HepG2 (cell line): ENCODE measurements around the gene FAM83E. TPM values are rescaled to one million over a fixed set of nuclear protein-coding genes. Genes with fewer than 3 reads are reported as not detected.
A peak's percentile ranks its signal among the peaks of the same experiment; 100 is the strongest.

Source experiments
- AGO2 ChIP-seq: fragments of 200-400 bp; formaldehyde crosslinking; optimal IDR thresholded peaks from 2 replicates; pipeline ENCODE3; 2017; ENCODE audit warnings: mild to moderate bottlenecking, low read depth, low read length, moderate library complexity
- CHD2 ChIP-seq: IDR thresholded peaks from 2 replicates; pipeline ENCODE4 v1.6.1; 2011; ENCODE audit warnings: low read depth, low read length, improper control_type of control experiment
- CREB1 ChIP-seq, 2 experiments: fragments of 450-650 bp in 1 of 2; IDR thresholded peaks; 2 replicates each; pipeline ENCODE4 v1.6.1; 2016 to 2017; ENCODE audit warnings: control low read depth in 1 of 2, mild to moderate bottlenecking in 1 of 2, missing compliant biosample characterization in 1 of 2, missing genetic modification characterization in 1 of 2
- ERF ChIP-seq: IDR thresholded peaks from 2 replicates; pipeline ENCODE4 v1.6.1; 2018; ENCODE audit warnings: missing biosample characterization, missing genetic modification reagents
- MXI1 ChIP-seq: IDR thresholded peaks from 3 replicates; pipeline ENCODE4 v1.6.1; 2012; ENCODE audit warnings: low read depth, low read length, inconsistent platforms, borderline replicate concordance
- PHF20 ChIP-seq: sonication (generic); formaldehyde crosslinking; IDR thresholded peaks from 2 replicates; pipeline ENCODE4 v1.5.0; 2020; ENCODE audit warnings: mild to moderate bottlenecking, missing genetic modification reagents
- RBFOX2 ChIP-seq: fragments of 200-400 bp; formaldehyde crosslinking; IDR thresholded peaks from 2 replicates; pipeline ENCODE4 v1.6.1; 2017; ENCODE audit warnings: low read depth, mild to moderate bottlenecking, low read length
- SAP130 ChIP-seq: IDR thresholded peaks from 2 replicates; pipeline ENCODE4 v1.6.1; 2016; ENCODE audit warnings: low read depth
- SP2 ChIP-seq: sonication (generic); formaldehyde crosslinking; IDR thresholded peaks from 2 replicates; pipeline ENCODE4 v1.5.1; 2020; ENCODE audit warnings: mild to moderate bottlenecking, missing genetic modification reagents
- XRCC5 ChIP-seq: fragments of 200-400 bp; formaldehyde crosslinking; optimal IDR thresholded peaks from 2 replicates; pipeline ENCODE3; 2017; ENCODE audit warnings: mild to moderate bottlenecking, low read length
- ZFP62 ChIP-seq: sonication (generic); formaldehyde crosslinking; IDR thresholded peaks from 2 replicates; pipeline ENCODE4 v1.4.0; 2020; ENCODE audit warnings: missing genetic modification reagents
- ZHX1 ChIP-seq: sonication (generic); formaldehyde crosslinking; IDR thresholded peaks from 2 replicates; pipeline ENCODE4 v1.8.1; 2022; ENCODE audit warnings: low read depth, mild to moderate bottlenecking, missing genetic modification reagents
- ZMYM4 ChIP-seq: sonication (generic); formaldehyde crosslinking; IDR thresholded peaks from 2 replicates; pipeline ENCODE4 v1.8.1; 2023; ENCODE audit warnings: mild to moderate bottlenecking, missing genetic modification reagents
- ZNF207 ChIP-seq: fragments of 450-650 bp; IDR thresholded peaks from 2 replicates; pipeline ENCODE4 v1.6.1; 2016; ENCODE audit warnings: antibody characterized with exemption, borderline replicate concordance
- ZNF253 ChIP-seq: sonication (generic); formaldehyde crosslinking; IDR thresholded peaks from 2 replicates; pipeline ENCODE4 v1.8.0; 2022; ENCODE audit warnings: mild to moderate bottlenecking, missing genetic modification reagents, borderline replicate concordance
- ZNF501 ChIP-seq: sonication (generic); formaldehyde crosslinking; IDR thresholded peaks from 2 replicates; pipeline ENCODE4 v1.5.1; 2020; ENCODE audit warnings: mild to moderate bottlenecking, moderate library complexity, missing genetic modification reagents
- ZNF598 ChIP-seq: sonication (generic); formaldehyde crosslinking; IDR thresholded peaks from 2 replicates; pipeline ENCODE4 v1.5.1; 2020; ENCODE audit warnings: mild to moderate bottlenecking, missing genetic modification reagents, borderline replicate concordance
- ZNF841 ChIP-seq: sonication (generic); formaldehyde crosslinking; IDR thresholded peaks from 2 replicates; pipeline ENCODE4 v1.8.1; 2023; ENCODE audit warnings: missing genetic modification reagents, borderline replicate concordance
- ZNF891 ChIP-seq: sonication (generic); formaldehyde crosslinking; IDR thresholded peaks from 2 replicates; pipeline ENCODE4 v1.5.0; 2020; ENCODE audit warnings: mild to moderate bottlenecking, missing genetic modification reagents
- polyA plus RNA-seq, 8 experiments: library from polyadenylated mRNA; depleted of rRNA in 3 of 8; stranded (reverse) in 7 of 8; unstranded in 1 of 8; fragments of >200 nt; fragmentation: Illumina TruSeq in 4 of 8; extraction: Trizol in 4 of 8; gene quantifications; 2 replicates each; pipeline versions ENCODE4 v1.2.1 to v1.2.3, GENCODE V29; 2011 to 2016; ENCODE audit warnings: low read depth in 4 of 8, missing spikeins in 1 of 8, mixed read lengths in 1 of 8; ENCODE audit not compliant: insufficient read depth in 1 of 8
- total RNA-seq, 5 experiments: library from RNA; depleted of rRNA; stranded (reverse); fragments of >200 nt; fragmentation: Illumina TruSeq; extraction: Trizol; gene quantifications; 2 replicates each; pipeline ENCODE4 v1.2.3, GENCODE V29; 2016; ENCODE audit warnings: low read depth in 1 of 5
- TF ChIP-seq, protein P1 (sequence below): sonication (generic); formaldehyde crosslinking; IDR thresholded peaks from 2 replicates; pipeline ENCODE4 v1.4.0; 2020; ENCODE audit warnings: mild to moderate bottlenecking, missing genetic modification reagents, borderline replicate concordance
- TF ChIP-seq, protein P2 (sequence below): sonication (generic); formaldehyde crosslinking; IDR thresholded peaks from 2 replicates; pipeline ENCODE4 v1.9.0; 2022; ENCODE audit warnings: missing genetic modification reagents, mild to moderate bottlenecking, borderline replicate concordance

The FAM83E gene
- total and polyA plus RNA-seq, 2 of the 13 experiments (the other 11 are each of a cell fraction or from before 2014, with no cell fraction given), result 0.18 to 0.60 TPM

DNA sequence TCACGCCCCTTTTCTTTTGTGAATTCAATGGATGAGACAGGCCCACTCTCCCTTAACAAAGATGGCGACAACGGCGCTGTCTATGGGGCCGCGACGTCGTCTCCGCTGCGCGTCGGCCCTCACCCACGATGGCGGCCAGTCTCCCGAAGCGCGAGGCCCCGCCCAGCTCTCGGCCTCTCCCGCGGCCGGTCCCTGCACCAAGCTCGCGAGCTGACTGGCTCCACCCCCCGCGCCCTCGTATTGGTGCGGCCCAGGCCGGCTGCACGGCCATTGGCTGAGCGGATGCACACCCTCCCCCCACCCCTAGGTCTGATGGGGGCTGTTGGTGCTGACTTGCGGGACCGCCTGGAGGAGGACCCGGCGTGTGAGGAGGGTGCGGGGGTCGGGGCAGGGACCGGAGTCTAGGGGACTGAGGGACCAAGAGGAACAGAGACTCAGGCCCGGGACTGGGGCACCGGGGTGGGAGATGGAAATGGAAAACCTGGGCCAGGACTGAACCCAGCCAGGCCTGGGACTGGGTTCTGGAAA is 9.3 kb upstream of the FAM83E start (continued):
- TF ChIP-seq ZNF891 (CRISPR knock-in tag), result 0 out of 2 replicates have a peak, but pooled peaks have one; percentile 42
- peak; percentile 76 for TF ChIP-seq SP2 (CRISPR knock-in tag)
- TF ChIP-seq MXI1, result peak; percentile 48; the same call in 1 of the 3 replicates
- TF ChIP-seq, protein P1, sequence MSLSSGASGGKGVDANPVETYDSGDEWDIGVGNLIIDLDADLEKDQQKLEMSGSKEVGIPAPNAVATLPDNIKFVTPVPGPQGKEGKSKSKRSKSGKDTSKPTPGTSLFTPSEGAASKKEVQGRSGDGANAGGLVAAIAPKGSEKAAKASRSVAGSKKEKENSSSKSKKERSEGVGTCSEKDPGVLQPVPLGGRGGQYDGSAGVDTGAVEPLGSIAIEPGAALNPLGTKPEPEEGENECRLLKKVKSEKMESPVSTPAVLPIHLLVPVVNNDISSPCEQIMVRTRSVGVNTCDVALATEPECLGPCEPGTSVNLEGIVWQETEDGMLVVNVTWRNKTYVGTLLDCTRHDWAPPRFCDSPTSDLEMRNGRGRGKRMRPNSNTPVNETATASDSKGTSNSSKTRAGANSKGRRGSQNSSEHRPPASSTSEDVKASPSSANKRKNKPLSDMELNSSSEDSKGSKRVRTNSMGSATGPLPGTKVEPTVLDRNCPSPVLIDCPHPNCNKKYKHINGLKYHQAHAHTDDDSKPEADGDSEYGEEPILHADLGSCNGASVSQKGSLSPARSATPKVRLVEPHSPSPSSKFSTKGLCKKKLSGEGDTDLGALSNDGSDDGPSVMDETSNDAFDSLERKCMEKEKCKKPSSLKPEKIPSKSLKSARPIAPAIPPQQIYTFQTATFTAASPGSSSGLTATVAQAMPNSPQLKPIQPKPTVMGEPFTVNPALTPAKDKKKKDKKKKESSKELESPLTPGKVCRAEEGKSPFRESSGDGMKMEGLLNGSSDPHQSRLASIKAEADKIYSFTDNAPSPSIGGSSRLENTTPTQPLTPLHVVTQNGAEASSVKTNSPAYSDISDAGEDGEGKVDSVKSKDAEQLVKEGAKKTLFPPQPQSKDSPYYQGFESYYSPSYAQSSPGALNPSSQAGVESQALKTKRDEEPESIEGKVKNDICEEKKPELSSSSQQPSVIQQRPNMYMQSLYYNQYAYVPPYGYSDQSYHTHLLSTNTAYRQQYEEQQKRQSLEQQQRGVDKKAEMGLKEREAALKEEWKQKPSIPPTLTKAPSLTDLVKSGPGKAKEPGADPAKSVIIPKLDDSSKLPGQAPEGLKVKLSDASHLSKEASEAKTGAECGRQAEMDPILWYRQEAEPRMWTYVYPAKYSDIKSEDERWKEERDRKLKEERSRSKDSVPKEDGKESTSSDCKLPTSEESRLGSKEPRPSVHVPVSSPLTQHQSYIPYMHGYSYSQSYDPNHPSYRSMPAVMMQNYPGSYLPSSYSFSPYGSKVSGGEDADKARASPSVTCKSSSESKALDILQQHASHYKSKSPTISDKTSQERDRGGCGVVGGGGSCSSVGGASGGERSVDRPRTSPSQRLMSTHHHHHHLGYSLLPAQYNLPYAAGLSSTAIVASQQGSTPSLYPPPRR, result no peak
- peak; percentile 35 for TF ChIP-seq AGO2
- TF ChIP-seq SAP130 (CRISPR knock-in tag), result peak; percentile 74
- no peak for TF ChIP-seq ZNF841 (CRISPR knock-in tag)
- TF ChIP-seq XRCC5, result peak; percentile 19
- TF ChIP-seq ZNF598 (CRISPR knock-in tag), result no peak
- TF ChIP-seq ERF (CRISPR knock-in tag), result peak; percentile 51; the same call in 1 of the 2 replicates
- TF ChIP-seq CHD2, result peak; percentile 68; the same call in 1 of the 2 replicates
- TF ChIP-seq ZNF207, result no peak
- peak; percentile 69 for TF ChIP-seq RBFOX2
- peak; percentile 96 for TF ChIP-seq ZHX1 (CRISPR knock-in tag)
- TF ChIP-seq ZMYM4 (CRISPR knock-in tag), result 0 out of 2 replicates have a peak, but pooled peaks have one; percentile 20
- TF ChIP-seq, protein P2, sequence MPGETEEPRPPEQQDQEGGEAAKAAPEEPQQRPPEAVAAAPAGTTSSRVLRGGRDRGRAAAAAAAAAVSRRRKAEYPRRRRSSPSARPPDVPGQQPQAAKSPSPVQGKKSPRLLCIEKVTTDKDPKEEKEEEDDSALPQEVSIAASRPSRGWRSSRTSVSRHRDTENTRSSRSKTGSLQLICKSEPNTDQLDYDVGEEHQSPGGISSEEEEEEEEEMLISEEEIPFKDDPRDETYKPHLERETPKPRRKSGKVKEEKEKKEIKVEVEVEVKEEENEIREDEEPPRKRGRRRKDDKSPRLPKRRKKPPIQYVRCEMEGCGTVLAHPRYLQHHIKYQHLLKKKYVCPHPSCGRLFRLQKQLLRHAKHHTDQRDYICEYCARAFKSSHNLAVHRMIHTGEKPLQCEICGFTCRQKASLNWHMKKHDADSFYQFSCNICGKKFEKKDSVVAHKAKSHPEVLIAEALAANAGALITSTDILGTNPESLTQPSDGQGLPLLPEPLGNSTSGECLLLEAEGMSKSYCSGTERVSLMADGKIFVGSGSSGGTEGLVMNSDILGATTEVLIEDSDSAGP (CRISPR knock-in tag), result peak; percentile 54; the same call in 1 of the 2 replicates
- 0 out of 2 replicates have a peak, but pooled peaks have one; percentile 28 for TF ChIP-seq ZNF501 (CRISPR knock-in tag)
- TF ChIP-seq PHF20 (CRISPR knock-in tag), result peak; percentile 37; the same call in 1 of the 2 replicates
- no peak for TF ChIP-seq ZNF253 (CRISPR knock-in tag)
- no peak for TF ChIP-seq ZFP62 (CRISPR knock-in tag)
- TF ChIP-seq CREB1 (IDR thresholded peaks at IDR 0.05), result peak; percentile 71; the same call in 1 of the 2 replicates
- peak; percentile 76 for TF ChIP-seq CREB1 (CRISPR knock-in tag; IDR thresholded peaks at IDR 0.05)
